ENCODE results near the gene PSAPL1. TPM values are rescaled to one million over a fixed set of nuclear protein-coding genes. Genes with fewer than 3 reads are reported as not detected.

The PSAPL1 gene
- total and polyA plus RNA-seq, 4 donors, result not detected

DNA sequence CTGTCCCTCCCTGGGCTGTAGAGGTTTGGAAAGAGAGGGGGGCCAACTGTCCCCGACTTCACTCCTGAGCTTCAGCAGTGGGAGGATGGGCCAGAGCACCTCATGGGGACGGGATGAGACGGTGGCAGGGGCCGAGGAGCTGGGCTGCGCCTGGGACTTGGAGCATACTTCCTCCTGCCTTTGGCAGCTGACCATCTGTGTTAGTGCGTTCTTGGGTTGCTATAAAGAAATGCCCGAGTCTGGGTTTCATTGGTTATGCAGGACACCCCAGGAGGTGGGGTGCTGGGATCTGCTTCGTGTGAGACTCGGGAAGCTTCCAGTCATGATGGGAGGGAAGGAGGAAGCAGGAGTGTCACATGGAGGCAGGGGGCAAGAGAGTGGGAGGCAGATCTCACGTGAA, 7.4 kb downstream of the PSAPL1 start:
- 82% methylated on average over 10 of the region's 10 CpGs for WGBS
- no peaks in the 10 kb centered on the region for H3K36me3 ChIP-seq (ENCODE audit: control insufficient read depth in 4 of 4, insufficient read depth in 3 of 4, low read depth in 1 of 4, low read length in 3 of 4)
- no peak for TF ChIP-seq CTCF (IDR thresholded peaks at IDR 0.05; ENCODE audit: low read depth, low read length, missing input control)
- no peak overlapping the region for H3K27ac ChIP-seq (ENCODE audit: low read depth in 1 of 2, low read length in 2 of 2)
- H3K4me1 ChIP-seq (ENCODE audit: control insufficient read depth in 4 of 4, insufficient read depth in 4 of 4, low read length in 3 of 4), result no peaks in the 10 kb centered on the region
- H3K27me3 ChIP-seq (ENCODE audit: control insufficient read depth in 4 of 4, insufficient read depth in 4 of 4, low read length in 3 of 4), result no peaks in the 10 kb centered on the region
- no peak overlapping the region for H3K9ac ChIP-seq (ENCODE audit: low read depth in 1 of 2, low read length in 2 of 2)
- DNase-seq (ENCODE audit: low spot score), result no peak
- no peak overlapping the region for H3K4me3 ChIP-seq (ENCODE audit: low read depth in 1 of 3, low read length in 3 of 3)
- no peaks in the 10 kb centered on the region for H3K9me3 ChIP-seq (ENCODE audit: control insufficient read depth in 4 of 4, low read length in 3 of 4)

GRCh38 chr4:7426525-7427171, 8.1 kb downstream of the PSAPL1 start:
- no peaks in the 10 kb centered on the region for H3K36me3 ChIP-seq (ENCODE audit: control insufficient read depth in 4 of 4, insufficient read depth in 3 of 4, low read depth in 1 of 4, low read length in 3 of 4)
- 91% methylated on average over 20 of the region's 20 CpGs for WGBS
- H3K4me1 ChIP-seq (ENCODE audit: control insufficient read depth in 4 of 4, insufficient read depth in 4 of 4, low read length in 3 of 4), result no peaks in the 10 kb centered on the region
- no peaks in the 10 kb centered on the region for H3K27me3 ChIP-seq (ENCODE audit: control insufficient read depth in 4 of 4, insufficient read depth in 4 of 4, low read length in 3 of 4)
- TF ChIP-seq HNF4G (IDR thresholded peaks at IDR 0.05) (no peak), HNF4A (conservative IDR thresholded peaks at IDR 0.05) (no peak), CTCF (IDR thresholded peaks at IDR 0.05; ENCODE audit: low read depth, low read length, missing input control) (no peak), ATF3 (IDR thresholded peaks at IDR 0.05) (no peak), RAD21 (IDR thresholded peaks at IDR 0.05) (no peak), SP1 (IDR thresholded peaks at IDR 0.05) (no peak), YY1 (IDR thresholded peaks at IDR 0.05) (no peak), FOXA2 (IDR thresholded peaks at IDR 0.05) (no peak), ZBTB33 (IDR thresholded peaks at IDR 0.05) (no peak), FOXA1 (IDR thresholded peaks at IDR 0.05) (no peak), JUND (IDR thresholded peaks at IDR 0.05) (no peak)
- TF ChIP-seq, protein P1, sequence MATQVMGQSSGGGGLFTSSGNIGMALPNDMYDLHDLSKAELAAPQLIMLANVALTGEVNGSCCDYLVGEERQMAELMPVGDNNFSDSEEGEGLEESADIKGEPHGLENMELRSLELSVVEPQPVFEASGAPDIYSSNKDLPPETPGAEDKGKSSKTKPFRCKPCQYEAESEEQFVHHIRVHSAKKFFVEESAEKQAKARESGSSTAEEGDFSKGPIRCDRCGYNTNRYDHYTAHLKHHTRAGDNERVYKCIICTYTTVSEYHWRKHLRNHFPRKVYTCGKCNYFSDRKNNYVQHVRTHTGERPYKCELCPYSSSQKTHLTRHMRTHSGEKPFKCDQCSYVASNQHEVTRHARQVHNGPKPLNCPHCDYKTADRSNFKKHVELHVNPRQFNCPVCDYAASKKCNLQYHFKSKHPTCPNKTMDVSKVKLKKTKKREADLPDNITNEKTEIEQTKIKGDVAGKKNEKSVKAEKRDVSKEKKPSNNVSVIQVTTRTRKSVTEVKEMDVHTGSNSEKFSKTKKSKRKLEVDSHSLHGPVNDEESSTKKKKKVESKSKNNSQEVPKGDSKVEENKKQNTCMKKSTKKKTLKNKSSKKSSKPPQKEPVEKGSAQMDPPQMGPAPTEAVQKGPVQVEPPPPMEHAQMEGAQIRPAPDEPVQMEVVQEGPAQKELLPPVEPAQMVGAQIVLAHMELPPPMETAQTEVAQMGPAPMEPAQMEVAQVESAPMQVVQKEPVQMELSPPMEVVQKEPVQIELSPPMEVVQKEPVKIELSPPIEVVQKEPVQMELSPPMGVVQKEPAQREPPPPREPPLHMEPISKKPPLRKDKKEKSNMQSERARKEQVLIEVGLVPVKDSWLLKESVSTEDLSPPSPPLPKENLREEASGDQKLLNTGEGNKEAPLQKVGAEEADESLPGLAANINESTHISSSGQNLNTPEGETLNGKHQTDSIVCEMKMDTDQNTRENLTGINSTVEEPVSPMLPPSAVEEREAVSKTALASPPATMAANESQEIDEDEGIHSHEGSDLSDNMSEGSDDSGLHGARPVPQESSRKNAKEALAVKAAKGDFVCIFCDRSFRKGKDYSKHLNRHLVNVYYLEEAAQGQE (IDR thresholded peaks at IDR 0.05), result no peak
- TF ChIP-seq, protein P2, sequence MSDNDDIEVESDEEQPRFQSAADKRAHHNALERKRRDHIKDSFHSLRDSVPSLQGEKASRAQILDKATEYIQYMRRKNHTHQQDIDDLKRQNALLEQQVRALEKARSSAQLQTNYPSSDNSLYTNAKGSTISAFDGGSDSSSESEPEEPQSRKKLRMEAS (IDR thresholded peaks at IDR 0.05), result no peak
- H3K27ac ChIP-seq (ENCODE audit: low read depth in 1 of 2, low read length in 2 of 2), result no peak overlapping the region
- no peaks in the 10 kb centered on the region for H3K9me3 ChIP-seq (ENCODE audit: control insufficient read depth in 4 of 4, low read length in 3 of 4)
- H3K9ac ChIP-seq (ENCODE audit: low read depth in 1 of 2, low read length in 2 of 2), result no peak overlapping the region
- DNase-seq (ENCODE audit: low spot score), result no peak
- no peak overlapping the region for H3K4me3 ChIP-seq (ENCODE audit: low read depth in 1 of 3, low read length in 3 of 3)

Data from liver (tissue), 9 donors.